ENCODE results near the gene GPRC5B. TPM values are rescaled to one million over a fixed set of nuclear protein-coding genes. Genes with fewer than 3 reads are reported as not detected.

The GPRC5B gene
- total RNA-seq, 1 donor from 2014 or later, result 39.3 TPM

- no peak for DNase-seq
These were observed 41.3 kb downstream of the GPRC5B start for GRCh38 chr16:19843371-19843770.

DNA sequence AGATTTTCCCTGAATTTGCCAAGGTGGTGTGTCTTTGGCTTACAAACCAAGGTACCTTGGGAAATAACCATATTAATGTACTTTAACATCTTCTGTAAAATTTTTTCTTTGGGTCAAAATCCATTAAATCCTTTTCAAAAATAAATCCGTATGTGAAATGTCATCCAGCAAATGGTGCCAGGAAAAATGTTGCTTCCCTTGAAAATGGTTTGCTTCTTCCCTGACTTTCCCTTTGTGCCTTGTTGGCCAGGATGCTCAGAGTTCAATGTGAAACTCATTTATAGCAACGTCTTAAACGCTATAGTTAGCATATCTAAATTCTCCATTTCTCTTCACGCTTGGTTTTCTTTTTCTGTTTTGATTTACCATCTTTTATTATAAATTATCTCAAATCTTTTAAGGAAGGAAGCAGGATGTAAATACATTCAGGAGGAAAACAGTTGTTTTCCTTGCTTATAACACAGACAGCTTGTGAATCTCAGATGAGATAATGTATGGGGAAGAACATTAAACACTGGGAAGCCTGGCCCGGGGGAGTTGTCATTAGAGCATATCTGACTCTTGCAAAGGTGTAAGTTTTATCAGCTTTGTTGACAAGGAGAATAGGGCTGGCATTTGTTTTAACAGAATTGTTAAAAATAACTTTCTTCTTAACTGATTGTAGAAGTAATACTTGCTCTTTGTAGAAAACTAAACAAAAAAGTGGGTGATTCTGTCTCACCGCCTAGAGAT, 42.1 kb downstream of the GPRC5B start:
- DNase-seq, result no peak

DNA sequence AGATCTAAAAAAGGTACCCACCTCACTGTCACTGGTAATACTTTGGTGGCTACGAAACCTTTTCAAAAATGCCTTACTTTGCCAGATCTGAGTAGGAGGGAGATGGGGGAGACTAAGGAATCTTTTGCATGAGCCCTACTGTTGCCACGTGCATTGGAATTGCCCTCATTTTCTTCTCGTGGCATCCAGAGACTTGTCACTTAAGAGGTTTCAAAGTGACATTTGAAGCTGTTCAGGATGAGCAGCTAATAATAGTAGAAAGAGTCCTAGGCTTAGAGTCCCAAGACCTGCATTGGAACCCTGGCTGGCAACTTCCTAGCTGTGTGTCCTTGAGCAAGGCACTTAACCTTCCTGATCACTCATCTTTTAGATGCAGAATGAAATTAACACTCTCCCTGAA, 43.5 kb downstream of the GPRC5B start:
- DNase-seq, result no peak

DNA sequence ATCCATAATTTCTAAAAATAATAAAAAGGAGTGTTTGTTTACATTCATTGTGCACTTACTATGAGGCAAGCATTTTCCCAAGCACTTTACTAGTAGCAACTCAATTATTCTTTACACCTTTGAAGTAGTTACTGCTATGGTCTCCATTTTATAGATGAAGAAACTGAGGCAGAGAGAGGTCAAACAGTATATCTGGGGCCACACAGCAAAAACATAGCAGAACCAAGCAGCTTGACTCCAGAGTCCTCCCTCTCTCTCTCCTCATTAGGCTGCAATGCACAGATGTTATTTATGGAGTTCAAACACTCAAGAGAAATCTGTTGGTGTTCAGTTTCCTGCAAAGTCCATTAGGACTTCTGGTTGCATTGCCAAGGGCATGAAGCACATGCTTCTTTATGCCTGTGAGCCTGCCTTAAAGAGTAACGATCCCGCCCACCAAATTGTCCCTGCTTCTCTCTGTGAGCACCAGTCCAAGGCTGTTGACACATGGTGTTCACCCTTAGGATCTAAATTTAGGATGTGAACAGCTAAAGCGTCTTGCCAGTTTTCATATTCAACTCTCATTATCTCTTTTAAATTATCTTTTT, 44.0 kb downstream of the GPRC5B start:
- no peak for DNase-seq

- no peak for DNase-seq
These were observed 46.5 kb downstream of the GPRC5B start for GRCh38 chr16:19837984-19838707.

GRCh38 chr16:19837331-19837980, 47.2 kb downstream of the GPRC5B start:
- no peak for DNase-seq

GRCh38 chr16:19835968-19836421, 48.7 kb downstream of the GPRC5B start:
- DNase-seq, result no peak

- DNase-seq, result no peak
These were observed 49.5 kb downstream of the GPRC5B start for GRCh38 chr16:19835196-19835595.

DNA sequence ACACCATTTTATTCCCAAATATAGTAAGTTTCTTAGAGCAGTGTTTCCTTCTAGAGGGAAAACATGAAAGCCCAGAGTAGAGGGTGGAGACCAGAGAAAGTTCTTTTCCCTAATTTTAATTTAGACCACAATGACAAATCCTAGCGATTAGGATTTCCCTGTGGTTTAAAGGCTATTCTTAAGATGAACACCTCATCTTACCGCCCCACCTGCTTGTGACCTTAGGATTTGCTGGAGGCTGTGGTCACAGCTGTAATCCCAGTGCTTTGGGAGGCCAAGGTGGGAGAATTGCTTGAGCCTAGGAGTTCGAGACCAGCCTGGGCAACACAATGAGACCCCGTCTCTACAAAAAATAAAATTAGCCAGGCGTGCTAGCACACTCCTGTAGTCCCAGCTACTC, 51.1 kb downstream of the GPRC5B start:
- no peak for DNase-seq

DNA sequence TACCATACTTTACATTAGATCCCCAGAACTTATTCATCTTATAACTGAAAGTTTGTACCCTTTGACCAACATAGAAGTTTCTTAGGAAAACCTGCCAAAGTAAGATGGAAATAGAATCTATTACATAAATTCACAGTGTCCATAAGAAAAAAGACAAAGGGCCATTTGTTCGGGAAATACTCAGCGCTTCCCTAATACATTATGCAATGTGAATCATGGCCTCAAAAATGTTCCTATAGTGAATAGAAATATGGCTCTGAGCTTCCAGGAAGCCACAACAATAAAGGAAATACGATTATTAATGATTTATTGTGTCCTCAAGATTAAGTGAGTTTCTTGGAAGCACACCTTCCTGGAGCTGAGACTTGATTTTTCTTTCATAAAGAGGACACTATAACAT, 51.5 kb downstream of the GPRC5B start:
- no peak for DNase-seq

DNA sequence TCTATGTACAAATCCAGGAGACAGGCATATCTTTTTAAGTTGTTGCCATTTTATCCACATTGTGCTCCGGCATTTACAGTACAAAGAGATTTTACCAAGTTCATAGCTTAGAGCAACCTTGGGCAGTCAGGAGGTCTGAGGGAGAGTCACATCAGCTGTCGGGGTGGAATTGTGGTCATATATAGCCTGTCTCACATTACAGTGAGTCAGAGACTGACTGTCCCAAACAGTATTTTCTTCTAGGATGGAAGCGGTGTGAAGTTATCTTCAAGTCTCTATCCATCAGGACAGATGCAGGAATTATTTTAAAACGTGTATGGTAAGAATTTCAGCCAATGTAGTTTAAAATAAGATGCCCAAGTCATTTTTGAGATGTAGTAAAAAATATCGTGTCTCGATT, 53.0 kb downstream of the GPRC5B start:
- DNase-seq, result no peak

DNA sequence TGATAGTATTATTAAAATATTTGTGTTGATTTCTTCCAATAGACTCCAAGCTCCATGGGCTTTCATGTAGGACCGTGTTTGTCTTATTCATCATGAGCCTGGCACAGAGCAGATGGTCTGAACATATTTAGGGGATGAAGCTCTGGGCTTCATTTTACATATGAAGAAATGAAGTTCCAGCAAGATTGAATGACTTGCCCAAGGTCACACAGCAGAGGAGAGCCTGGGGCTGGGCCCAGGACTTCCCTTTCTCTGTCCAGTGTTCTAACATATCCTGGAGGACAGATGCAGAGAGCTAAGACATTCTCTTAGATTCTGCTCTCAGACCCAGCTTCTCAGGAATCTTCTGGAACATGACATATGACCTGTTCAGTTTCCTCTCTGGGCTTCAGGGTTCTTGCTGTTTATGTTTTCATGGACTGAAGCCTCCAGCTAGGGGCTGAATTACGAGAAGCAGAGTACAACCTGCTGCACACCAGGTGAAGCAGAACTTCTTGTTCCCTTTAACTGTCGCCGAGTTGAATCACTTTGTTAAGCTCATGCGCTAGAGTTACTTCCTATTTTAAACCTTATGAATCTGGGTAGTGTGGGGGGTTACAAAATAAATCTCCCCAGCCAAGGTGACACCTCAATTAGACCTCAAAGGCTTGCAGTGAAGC, 53.6 kb downstream of the GPRC5B start:
- DNase-seq, result no peak

GRCh38 chr16:19829844-19830692, 54.6 kb downstream of the GPRC5B start:
- no peak for DNase-seq

GRCh38 chr16:19824216-19824615, 60.4 kb downstream of the GPRC5B start:
- DNase-seq, result no peak

- no peak for DNase-seq
These were observed 61.3 kb downstream of the GPRC5B start for GRCh38 chr16:19823322-19823721.

DNA sequence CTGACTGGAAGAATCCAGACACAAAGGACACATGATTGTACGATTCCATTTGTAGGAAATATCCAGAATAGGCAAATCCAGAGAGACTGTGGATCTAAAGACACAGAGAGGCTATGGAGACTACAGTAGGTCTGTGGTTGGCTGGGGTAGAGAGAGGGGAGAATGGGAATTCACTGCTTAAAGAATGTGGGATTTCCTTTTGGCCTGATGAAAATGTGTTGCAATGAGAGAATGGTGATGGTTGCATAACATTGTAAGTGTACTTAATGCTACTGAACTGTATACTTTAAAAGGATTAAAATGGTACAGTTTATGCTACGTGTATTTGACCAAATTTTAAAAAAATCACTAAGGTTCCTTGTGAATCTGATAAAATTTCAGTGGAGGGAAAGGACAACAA, 62.1 kb downstream of the GPRC5B start:
- no peak for DNase-seq

DNA sequence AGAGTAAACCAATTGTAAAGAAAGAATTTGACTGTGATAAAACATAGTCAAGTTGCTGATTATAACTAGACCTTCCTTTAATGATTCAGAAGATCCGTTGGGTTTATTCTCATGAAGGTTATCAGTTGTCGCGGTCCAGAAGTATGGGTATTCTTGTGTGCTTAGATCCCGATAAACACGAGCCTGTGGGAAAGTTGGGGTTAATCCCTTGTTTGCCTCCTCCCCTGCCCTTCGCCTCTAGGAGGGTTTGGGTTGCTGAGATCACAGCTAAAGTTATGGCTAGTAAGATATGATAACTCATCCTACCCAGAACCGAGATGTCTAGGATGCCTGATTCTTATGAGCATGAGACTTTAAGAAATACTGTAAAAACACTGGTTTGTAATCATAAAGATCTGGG, 66.8 kb downstream of the GPRC5B start:
- no peak for DNase-seq

- no peak for DNase-seq
These were observed 67.5 kb downstream of the GPRC5B start for GRCh38 chr16:19817122-19817521.

DNA sequence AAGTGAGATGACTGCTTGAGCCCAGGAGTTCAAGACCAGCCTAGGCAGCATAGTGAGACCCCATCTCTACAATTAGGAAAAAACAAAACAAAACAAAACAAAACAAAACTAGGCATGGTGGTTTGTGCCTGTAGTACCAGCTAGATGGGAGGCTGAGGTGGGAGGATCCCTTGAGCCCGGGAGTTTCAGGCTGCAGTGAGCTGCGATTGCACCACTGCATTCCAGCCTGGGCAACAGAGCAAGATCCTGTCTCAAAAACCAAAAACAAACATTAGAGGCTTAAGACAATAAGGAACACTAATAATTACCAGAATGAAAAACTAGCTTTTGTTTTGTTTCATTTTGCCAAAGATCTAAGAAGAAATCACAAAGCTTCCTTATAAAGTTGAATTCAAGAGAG, 69.2 kb downstream of the GPRC5B start:
- DNase-seq, result no peak

DNA sequence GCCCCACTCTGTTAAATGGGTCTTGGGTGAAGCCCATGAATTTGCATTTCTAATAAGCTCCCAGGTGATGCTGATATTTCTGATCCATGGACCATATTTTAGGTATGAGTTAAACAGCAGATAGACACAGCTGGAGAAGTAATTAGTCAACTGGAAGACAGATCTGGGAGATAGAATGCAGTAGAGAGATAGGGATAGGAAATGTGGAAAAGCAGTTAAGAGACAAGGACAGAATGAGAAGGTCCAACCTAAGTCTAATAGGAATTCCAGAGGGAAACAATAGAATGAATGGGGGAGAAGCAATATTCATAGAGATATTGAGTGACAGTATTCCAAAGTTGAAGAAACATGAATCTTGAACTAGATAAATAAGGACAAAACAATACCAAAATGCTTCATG, 71.7 kb downstream of the GPRC5B start:
- DNase-seq, result no peak

All from occipital lobe (tissue), 2 donors.